Mucosa of stomach (tissue), 1 donor: Measurements from ENCODE around the gene FAN1.

ENCODE experiments used
- H3K27me3 ChIP-seq: one replicate; pipeline ENCODE4 v1.7.0; 2013; ENCODE audit warnings: mild to moderate bottlenecking, low read length; ENCODE audit not compliant: control insufficient read depth, insufficient read depth
- H3K36me3 ChIP-seq: one replicate; pipeline ENCODE4 v1.7.0; 2013; ENCODE audit warnings: low read length; ENCODE audit not compliant: control insufficient read depth, insufficient read depth
- H3K4me1 ChIP-seq: one replicate; pipeline ENCODE4 v1.7.0; 2013; ENCODE audit warnings: mild to moderate bottlenecking, low read length; ENCODE audit not compliant: control insufficient read depth, insufficient read depth
- H3K4me3 ChIP-seq: one replicate; pipeline ENCODE4 v1.7.0; 2013; ENCODE audit warnings: low read length
- H3K9ac ChIP-seq: one replicate; pipeline ENCODE4 v1.7.0; 2013; ENCODE audit warnings: mild to moderate bottlenecking, low read length, moderate library complexity
- H3K9me3 ChIP-seq: one replicate; pipeline ENCODE4 v1.7.0; 2013; ENCODE audit warnings: mild to moderate bottlenecking, low read length, moderate library complexity; ENCODE audit not compliant: control insufficient read depth
- donor health status: Pancreatic carcinoma.

FAN1 gene

GRCh38 chr15:30922480-30923311, 19.0 kb downstream of the FAN1 start:
- peaks cover 10% of the 10 kb centered on the region for H3K36me3 ChIP-seq
- H3K9me3 ChIP-seq: no peaks in the 10 kb centered on the region
- peak overlapping the region; percentile 9 for H3K9ac ChIP-seq
- no peaks in the 10 kb centered on the region for H3K27me3 ChIP-seq
- peaks cover 23% of the 10 kb centered on the region for H3K4me1 ChIP-seq
- H3K4me3 ChIP-seq: no peak overlapping the region

- Histone ChIP-seq H3K9me3 (no peaks in the 10 kb centered on the region), H3K9ac (peak overlapping the region; percentile 9), H3K4me3 (no peak overlapping the region), H3K27me3 (no peaks in the 10 kb centered on the region), H3K36me3 (peaks cover 10% of the 10 kb centered on the region), H3K4me1 (peaks cover 23% of the 10 kb centered on the region)
Observed at GRCh38 chr15:30923429-30923828, 19.7 kb downstream of the FAN1 start.

- H3K9ac ChIP-seq: no peak overlapping the region
- H3K4me1 ChIP-seq: peaks cover 23% of the 10 kb centered on the region
- H3K36me3 ChIP-seq: peaks cover 10% of the 10 kb centered on the region
- no peak overlapping the region for H3K4me3 ChIP-seq
- no peaks in the 10 kb centered on the region for H3K9me3 ChIP-seq
- H3K27me3 ChIP-seq: no peaks in the 10 kb centered on the region
Observed at GRCh38 chr15:30924353-30924752, 20.6 kb downstream of the FAN1 start.

- peaks cover 18% of the 10 kb centered on the region for H3K36me3 ChIP-seq
- H3K27me3 ChIP-seq: no peaks in the 10 kb centered on the region
- H3K9ac ChIP-seq: no peak overlapping the region
- H3K4me1 ChIP-seq: peaks cover 23% of the 10 kb centered on the region
- H3K9me3 ChIP-seq: no peaks in the 10 kb centered on the region
- H3K4me3 ChIP-seq: no peak overlapping the region
Observed at GRCh38 chr15:30925686-30926085, 22.0 kb downstream of the FAN1 start.

GRCh38 chr15:30926161-30926560, 22.4 kb downstream of the FAN1 start:
- Histone ChIP-seq H3K9me3 (no peaks in the 10 kb centered on the region), H3K4me3 (no peak overlapping the region), H3K27me3 (no peaks in the 10 kb centered on the region), H3K9ac (no peak overlapping the region), H3K4me1 (peaks cover 20% of the 10 kb centered on the region), H3K36me3 (peaks cover 19% of the 10 kb centered on the region)

GRCh38 chr15:30927148-30927761, 23.5 kb downstream of the FAN1 start:
- Histone ChIP-seq H3K27me3 (no peaks in the 10 kb centered on the region), H3K4me3 (no peak overlapping the region), H3K9me3 (no peaks in the 10 kb centered on the region), H3K36me3 (peaks cover 19% of the 10 kb centered on the region), H3K9ac (no peak overlapping the region), H3K4me1 (peaks cover 12% of the 10 kb centered on the region)

- Histone ChIP-seq H3K9ac (no peak overlapping the region), H3K27me3 (no peaks in the 10 kb centered on the region), H3K4me1 (peaks cover 4% of the 10 kb centered on the region), H3K36me3 (peaks cover 19% of the 10 kb centered on the region), H3K4me3 (no peak overlapping the region), H3K9me3 (no peaks in the 10 kb centered on the region)
Observed at GRCh38 chr15:30928076-30928475, 24.4 kb downstream of the FAN1 start.

GRCh38 chr15:30929064-30929669, 25.5 kb downstream of the FAN1 start:
- no peak overlapping the region for H3K4me3 ChIP-seq
- H3K9ac ChIP-seq: no peak overlapping the region
- no peaks in the 10 kb centered on the region for H3K9me3 ChIP-seq
- H3K36me3 ChIP-seq: peaks cover 19% of the 10 kb centered on the region
- H3K27me3 ChIP-seq: no peaks in the 10 kb centered on the region
- H3K4me1 ChIP-seq: no peaks in the 10 kb centered on the region

GRCh38 chr15:30929982-30930381, 26.3 kb downstream of the FAN1 start:
- peaks cover 19% of the 10 kb centered on the region for H3K36me3 ChIP-seq
- no peaks in the 10 kb centered on the region for H3K4me1 ChIP-seq
- H3K4me3 ChIP-seq: no peak overlapping the region
- H3K9ac ChIP-seq: no peak overlapping the region
- H3K27me3 ChIP-seq: no peaks in the 10 kb centered on the region
- H3K9me3 ChIP-seq: no peaks in the 10 kb centered on the region

GRCh38 chr15:30930422-30930821, 26.7 kb downstream of the FAN1 start:
- Histone ChIP-seq H3K36me3 (peaks cover 19% of the 10 kb centered on the region), H3K4me1 (no peaks in the 10 kb centered on the region), H3K27me3 (no peaks in the 10 kb centered on the region), H3K4me3 (no peak overlapping the region), H3K9ac (no peak overlapping the region), H3K9me3 (no peaks in the 10 kb centered on the region)

- no peak overlapping the region for H3K4me3 ChIP-seq
- H3K9ac ChIP-seq: no peak overlapping the region
- no peaks in the 10 kb centered on the region for H3K4me1 ChIP-seq
- H3K36me3 ChIP-seq: peaks cover 9% of the 10 kb centered on the region
- no peaks in the 10 kb centered on the region for H3K27me3 ChIP-seq
- no peaks in the 10 kb centered on the region for H3K9me3 ChIP-seq
Observed at GRCh38 chr15:30933293-30933692, 29.6 kb downstream of the FAN1 start.

- Histone ChIP-seq H3K27me3 (no peaks in the 10 kb centered on the region), H3K9ac (no peak overlapping the region), H3K36me3 (no peaks in the 10 kb centered on the region), H3K9me3 (no peaks in the 10 kb centered on the region), H3K4me3 (no peak overlapping the region), H3K4me1 (peaks cover 5% of the 10 kb centered on the region)
Observed at GRCh38 chr15:30939161-30939560, 35.4 kb downstream of the FAN1 start.
